Ovary (tissue), 3 donors: ENCODE measurements around the gene MLPH.
A peak's percentile ranks its signal among the peaks of the same experiment; 100 is the strongest.

ENCODE experiments used
- EP300 ChIP-seq: sonication (generic); formaldehyde crosslinking; IDR thresholded peaks from one replicate; pipeline ENCODE4 v1.6.1; 2017; ENCODE audit warnings: antibody characterized with exemption
- POLR2A ChIP-seq: fragments of 450-650 bp; IDR thresholded peaks from one replicate; pipeline ENCODE4 v1.6.1; 2017; ENCODE audit warnings: antibody characterized with exemption, mild to moderate bottlenecking, moderate library complexity
- TF ChIP-seq, protein P1 (sequence below), 3 donors: fragments of 450-650 bp in 2 of 3; fragments of 200-600 bp in 1 of 3; IDR thresholded peaks; one replicate each; pipeline versions ENCODE4 v1.5.1 to v1.8.0; 2016 to 2022; ENCODE audit warnings: antibody characterized with exemption in 3 of 3, mild to moderate bottlenecking in 1 of 3
- donor health status: DM: no; HTN: no; CAD: no.

DNA sequence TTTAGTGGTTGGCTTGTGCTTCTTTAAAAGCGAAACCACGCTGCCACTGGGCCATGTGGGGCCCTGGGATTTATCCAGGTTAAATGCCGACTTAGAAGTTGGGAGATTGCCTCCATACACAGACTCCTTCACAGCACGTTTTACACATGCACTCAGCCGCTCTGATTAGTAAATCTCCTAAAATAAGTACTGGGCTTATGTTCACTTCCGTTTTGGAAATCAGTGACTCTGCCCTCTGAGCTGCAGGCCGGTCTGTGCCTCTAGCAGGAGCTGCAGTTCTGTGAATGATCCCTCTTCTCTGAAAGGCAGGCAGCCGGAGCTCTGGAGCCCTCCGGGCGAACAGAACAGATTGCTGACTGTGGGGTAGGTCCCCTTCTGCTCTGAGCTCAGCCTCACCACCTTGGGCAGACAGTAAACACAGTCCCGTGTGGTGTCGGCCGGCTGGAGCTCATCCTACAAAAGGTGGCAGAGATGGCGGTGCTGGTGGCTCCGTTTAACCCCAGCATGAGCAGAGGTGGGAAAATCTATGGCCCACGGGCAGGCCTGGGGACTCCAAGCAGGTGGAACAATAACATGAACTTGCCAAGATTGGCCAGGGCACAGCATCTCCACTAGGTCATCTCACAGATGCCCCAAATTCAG, 113.3 kb downstream of the MLPH start:
- no peak for TF ChIP-seq POLR2A
- TF ChIP-seq, protein P1, sequence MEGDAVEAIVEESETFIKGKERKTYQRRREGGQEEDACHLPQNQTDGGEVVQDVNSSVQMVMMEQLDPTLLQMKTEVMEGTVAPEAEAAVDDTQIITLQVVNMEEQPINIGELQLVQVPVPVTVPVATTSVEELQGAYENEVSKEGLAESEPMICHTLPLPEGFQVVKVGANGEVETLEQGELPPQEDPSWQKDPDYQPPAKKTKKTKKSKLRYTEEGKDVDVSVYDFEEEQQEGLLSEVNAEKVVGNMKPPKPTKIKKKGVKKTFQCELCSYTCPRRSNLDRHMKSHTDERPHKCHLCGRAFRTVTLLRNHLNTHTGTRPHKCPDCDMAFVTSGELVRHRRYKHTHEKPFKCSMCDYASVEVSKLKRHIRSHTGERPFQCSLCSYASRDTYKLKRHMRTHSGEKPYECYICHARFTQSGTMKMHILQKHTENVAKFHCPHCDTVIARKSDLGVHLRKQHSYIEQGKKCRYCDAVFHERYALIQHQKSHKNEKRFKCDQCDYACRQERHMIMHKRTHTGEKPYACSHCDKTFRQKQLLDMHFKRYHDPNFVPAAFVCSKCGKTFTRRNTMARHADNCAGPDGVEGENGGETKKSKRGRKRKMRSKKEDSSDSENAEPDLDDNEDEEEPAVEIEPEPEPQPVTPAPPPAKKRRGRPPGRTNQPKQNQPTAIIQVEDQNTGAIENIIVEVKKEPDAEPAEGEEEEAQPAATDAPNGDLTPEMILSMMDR (IDR thresholded peaks at IDR 0.05) = peak in 2 of 3 donors; percentile 5 to 42
- TF ChIP-seq EP300 = no peak
